H1 (cell line): Measurements from ENCODE around the gene MUC13. TPM values are rescaled to one million over a fixed set of nuclear protein-coding genes. Genes with fewer than 3 reads are reported as not detected.

Source experiments
- CHD1 ChIP-seq: IDR thresholded peaks from 2 replicates; pipeline ENCODE4 v1.6.1; 2012; ENCODE audit warnings: low read depth, low read length, improper control_type of control experiment
- CTBP2 ChIP-seq: IDR thresholded peaks from 2 replicates; pipeline ENCODE4 v1.7.0; 2011; ENCODE audit warnings: borderline replicate concordance, mild to moderate bottlenecking, moderate library complexity, mixed read lengths, low read length; ENCODE audit not compliant: insufficient read depth, insufficient read length
- HDAC2 ChIP-seq, 2 experiments: fragments of 300-600 bp in 1 of 2; sonication (generic) in 1 of 2; IDR thresholded peaks; 2 replicates each; pipeline ENCODE4 v1.6.1; 2011 to 2012; ENCODE audit warnings: low read depth in 2 of 2, low read length in 2 of 2, mild to moderate bottlenecking in 2 of 2, moderate library complexity in 2 of 2, borderline replicate concordance in 1 of 2, inconsistent platforms in 1 of 2
- NANOG ChIP-seq: IDR thresholded peaks from 2 replicates; pipeline ENCODE4 v1.6.1; 2011; ENCODE audit warnings: low read length, low read depth, mild to moderate bottlenecking, inconsistent platforms; ENCODE audit not compliant: insufficient read depth, poor library complexity, severe bottlenecking
- PHF8 ChIP-seq: fragments of 200-600 bp; sonication (generic); conservative IDR thresholded peaks from 2 replicates; pipeline ENCODE4 v1.7.1; 2012; ENCODE audit warnings: low read depth, mild to moderate bottlenecking, inconsistent platforms, low read length, moderate library complexity
- SAP30 ChIP-seq: fragments of 300-600 bp; sonication (generic); IDR thresholded peaks from 2 replicates; pipeline ENCODE4 v1.7.1; 2012; ENCODE audit warnings: low read length, moderate library complexity, mild to moderate bottlenecking, inconsistent platforms; ENCODE audit not compliant: insufficient read depth, insufficient replicate concordance
- TCF12 ChIP-seq: IDR thresholded peaks from 2 replicates; pipeline ENCODE4 v1.6.1; 2011; ENCODE audit warnings: low read depth, mild to moderate bottlenecking, low read length
- TEAD4 ChIP-seq: IDR thresholded peaks from 2 replicates; pipeline ENCODE4 v1.6.1; 2012; ENCODE audit warnings: low read depth, low read length, inconsistent platforms, mixed read lengths
- polyA plus RNA-seq, 7 experiments: library from polyadenylated mRNA; depleted of rRNA in 3 of 7; stranded (reverse) in 5 of 7; unstranded in 2 of 7; fragments of >200 nt in 5 of 7; fragments of 200-250 nt in 2 of 7; gene quantifications; 1 replicate in 5 of 7; 2 replicates in 1 of 7; 4 replicates in 1 of 7; pipeline versions ENCODE4 v1.2.1 to v1.2.3, GENCODE V29; 2011 to 2013; ENCODE audit warnings: missing spikeins in 2 of 7, mixed read lengths in 2 of 7
- total RNA-seq: library from RNA; stranded (reverse); fragmentation: NEBNext Ultra II Directional; extraction: Animal tissue kit (Norgen Biotek cat#: 25700); gene quantifications from 2 replicates; pipeline ENCODE4 v1.2.1, GENCODE V29; 2021

Gene MUC13
- total and polyA plus RNA-seq, 2 of the 8 experiments (the other 6 are each of a cell fraction or from before 2014, with no cell fraction given), result not detected

- TF ChIP-seq NANOG (no peak), TCF12 (no peak), CTBP2 (no peak), TEAD4 (no peak), SAP30 (no peak), PHF8 (no peak), HDAC2 (IDR thresholded peaks at IDR 0.05; ENCODE audit: borderline replicate concordance in 1 of 2, low read depth in 2 of 2, low read length in 2 of 2) (no peak), CHD1 (no peak)
These were observed 33.4 kb upstream of the MUC13 start (continued) for GRCh38 chr3:124967964-124968363.
